WTC11 (cell line): ENCODE results near the gene SEMA3D. TPM values are rescaled to one million over a fixed set of nuclear protein-coding genes. Genes with fewer than 3 reads are reported as not detected.

Source experiments
- ATAC-seq: fragments of 200-7000 bp; cut with Tn5 transposase; 2 replicates; pipeline ENCODE4 v1.10.0; 2021; ENCODE audit warnings: mild to moderate bottlenecking, moderate library complexity
- CTCF ChIA-PET: fragments of 300-600 bp; sonication (Branson Sonifier 250); formaldehyde crosslinking; loops from one replicate; lab custom pipeline; 2021; ENCODE audit warnings: antibody characterized with exemption; lab: Charles Lee
- POLR2A ChIA-PET: fragments of 350-600 bp; sonication (Branson Sonifier 250); formaldehyde crosslinking; loops from one replicate; lab custom pipeline; 2021; ENCODE audit warnings: antibody characterized with exemption; lab: Charles Lee
- DNase-seq: peaks from one replicate; pipeline ENCODE4 v3.0.0; 2021; ENCODE audit warnings: low spot score
- H3K27ac Mint-ChIP-seq: 2 replicates; pipeline ENCODE4 v1.8.0; 2021; ENCODE audit warnings: mixed read lengths
- H3K27me3 Mint-ChIP-seq: 2 replicates; pipeline ENCODE4 v1.8.0; 2021; ENCODE audit warnings: low read depth, mild to moderate bottlenecking, moderate library complexity, mixed read lengths
- H3K36me3 Mint-ChIP-seq: 2 replicates; pipeline ENCODE4 v1.8.0; 2021; ENCODE audit warnings: mixed read lengths
- H3K4me1 Mint-ChIP-seq: 2 replicates; pipeline ENCODE4 v1.8.0; 2022; ENCODE audit warnings: mixed read lengths
- H3K4me3 Mint-ChIP-seq: 2 replicates; pipeline ENCODE4 v1.8.0; 2021; ENCODE audit warnings: mild to moderate bottlenecking, moderate library complexity, mixed read lengths
- H3K9me3 Mint-ChIP-seq: 2 replicates; pipeline ENCODE4 v1.8.0; 2021; ENCODE audit warnings: mixed read lengths
- ATF1 ChIP-seq: sonication (generic); formaldehyde crosslinking; IDR thresholded peaks from 2 replicates; pipeline ENCODE4 v1.8.1; 2023; ENCODE audit warnings: mild to moderate bottlenecking, moderate library complexity, missing genetic modification reagents
- GRHL2 ChIP-seq: fragments of 250-450 bp; sonication (Bioruptor Pico); IDR thresholded peaks from 2 replicates; pipeline ENCODE4 v1.8.0; 2022; ENCODE audit warnings: mild to moderate bottlenecking, moderate library complexity; ENCODE audit not compliant: insufficient replicate concordance, severe bottlenecking
- MXD4 ChIP-seq: fragments of 250-450 bp; sonication (Bioruptor Pico); IDR thresholded peaks from 2 replicates; pipeline ENCODE4 v1.8.0; 2021; ENCODE audit warnings: mild to moderate bottlenecking, moderate library complexity, borderline replicate concordance
- NR1H2 ChIP-seq: sonication (generic); formaldehyde crosslinking; IDR thresholded peaks from 2 replicates; pipeline ENCODE4 v1.9.0; 2021; ENCODE audit warnings: mild to moderate bottlenecking, moderate library complexity, missing genetic modification reagents
- RORB ChIP-seq: fragments of 250-450 bp; sonication (Bioruptor Pico); IDR thresholded peaks from 2 replicates; pipeline ENCODE4 v1.9.0; 2021; ENCODE audit warnings: mild to moderate bottlenecking
- SMAD3 ChIP-seq: sonication (generic); formaldehyde crosslinking; IDR thresholded peaks from 2 replicates; pipeline ENCODE4 v1.8.0; 2022; ENCODE audit warnings: missing genetic modification reagents, mild to moderate bottlenecking, borderline replicate concordance
- TEAD4 ChIP-seq: sonication (generic); formaldehyde crosslinking; IDR thresholded peaks from 2 replicates; pipeline ENCODE4 v1.8.0; 2022; ENCODE audit warnings: mild to moderate bottlenecking, missing genetic modification reagents
- ZNF121 ChIP-seq: sonication (generic); formaldehyde crosslinking; IDR thresholded peaks from 2 replicates; pipeline ENCODE4 v1.8.0; 2023; ENCODE audit warnings: missing genetic modification reagents
- ZNF138 ChIP-seq: sonication (generic); formaldehyde crosslinking; conservative IDR thresholded peaks from 2 replicates; pipeline ENCODE4 v1.8.1; 2022; ENCODE audit warnings: mild to moderate bottlenecking, moderate library complexity, missing genetic modification reagents
- ZNF232 ChIP-seq: sonication (generic); formaldehyde crosslinking; IDR thresholded peaks from 2 replicates; pipeline ENCODE4 v1.8.0; 2022; ENCODE audit warnings: mild to moderate bottlenecking, missing genetic modification reagents
- ZNF671 ChIP-seq: fragments of 250-450 bp; sonication (Bioruptor Pico); IDR thresholded peaks from 2 replicates; pipeline ENCODE4 v1.8.0; 2021; ENCODE audit warnings: mild to moderate bottlenecking
- total RNA-seq: library from RNA; stranded (reverse); gene quantifications from 3 replicates; pipeline ENCODE4 v1.2.3, GENCODE V29; 2021
- TF ChIP-seq, protein P1 (sequence below): sonication (generic); formaldehyde crosslinking; IDR thresholded peaks from 2 replicates; pipeline ENCODE4 v1.8.1; 2022; ENCODE audit warnings: mild to moderate bottlenecking, missing genetic modification reagents, moderate library complexity, borderline replicate concordance
- TF ChIP-seq, protein P2 (sequence below): sonication (generic); formaldehyde crosslinking; IDR thresholded peaks from 2 replicates; pipeline ENCODE4 v1.8.0; 2022; ENCODE audit warnings: mild to moderate bottlenecking, missing genetic modification reagents
- TF ChIP-seq, protein P3 (sequence below): sonication (generic); formaldehyde crosslinking; IDR thresholded peaks from 2 replicates; pipeline ENCODE4 v1.8.1; 2022; ENCODE audit warnings: low read depth, missing genetic modification reagents, borderline replicate concordance
- TF ChIP-seq, protein P4 (sequence below): sonication (generic); formaldehyde crosslinking; IDR thresholded peaks from 2 replicates; pipeline ENCODE4 v1.8.0; 2023; ENCODE audit warnings: mild to moderate bottlenecking, missing genetic modification reagents
- TF ChIP-seq, protein P5 (sequence below): sonication (generic); formaldehyde crosslinking; IDR thresholded peaks from 2 replicates; pipeline ENCODE4 v1.8.1; 2023; ENCODE audit warnings: mild to moderate bottlenecking, missing genetic modification reagents, moderate library complexity
- TF ChIP-seq, protein P6 (sequence below): sonication (generic); formaldehyde crosslinking; IDR thresholded peaks from 2 replicates; pipeline ENCODE4 v1.8.0; 2022; ENCODE audit warnings: mild to moderate bottlenecking, missing genetic modification reagents

Gene SEMA3D
- total RNA-seq, 1 experiment from 2014 or later, result 3.8 TPM

DNA sequence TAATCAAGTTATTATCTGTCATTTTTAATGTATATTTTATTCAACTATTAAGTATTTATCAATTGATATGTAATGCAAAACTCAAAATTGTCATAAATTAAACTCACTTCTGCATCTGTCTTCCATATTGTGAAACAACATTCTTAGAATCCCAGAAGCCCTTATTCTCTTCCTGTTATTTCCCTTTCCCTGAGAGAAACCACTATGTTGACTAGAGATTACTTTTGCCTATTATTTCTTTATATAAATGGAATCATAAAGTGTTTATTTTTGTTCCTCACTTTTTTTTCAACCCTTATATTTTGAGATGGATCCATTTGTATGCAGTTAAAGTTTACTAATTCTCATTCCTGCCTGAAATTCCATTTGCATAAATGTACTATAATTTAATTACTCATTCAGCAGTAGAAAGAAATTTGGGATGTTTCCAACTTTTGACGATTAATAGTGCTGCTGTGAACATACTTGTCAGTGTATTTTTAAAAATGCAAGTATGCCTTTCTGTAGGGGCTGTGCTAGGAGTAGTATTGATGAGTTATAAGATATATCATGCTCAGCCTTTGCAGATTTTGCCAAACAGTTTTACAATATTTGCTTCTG, 211.2 kb downstream of the SEMA3D start (continued):
- TF ChIP-seq NR1H2 (no peak), ZNF138 (CRISPR knock-in tag) (no peak), GRHL2 (no peak), ATF1 (CRISPR knock-in tag) (no peak)
- TF ChIP-seq, protein P1, sequence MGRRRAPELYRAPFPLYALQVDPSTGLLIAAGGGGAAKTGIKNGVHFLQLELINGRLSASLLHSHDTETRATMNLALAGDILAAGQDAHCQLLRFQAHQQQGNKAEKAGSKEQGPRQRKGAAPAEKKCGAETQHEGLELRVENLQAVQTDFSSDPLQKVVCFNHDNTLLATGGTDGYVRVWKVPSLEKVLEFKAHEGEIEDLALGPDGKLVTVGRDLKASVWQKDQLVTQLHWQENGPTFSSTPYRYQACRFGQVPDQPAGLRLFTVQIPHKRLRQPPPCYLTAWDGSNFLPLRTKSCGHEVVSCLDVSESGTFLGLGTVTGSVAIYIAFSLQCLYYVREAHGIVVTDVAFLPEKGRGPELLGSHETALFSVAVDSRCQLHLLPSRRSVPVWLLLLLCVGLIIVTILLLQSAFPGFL (CRISPR knock-in tag), result no peak
- TF ChIP-seq, all 79 proteins: peak for 0

DNA sequence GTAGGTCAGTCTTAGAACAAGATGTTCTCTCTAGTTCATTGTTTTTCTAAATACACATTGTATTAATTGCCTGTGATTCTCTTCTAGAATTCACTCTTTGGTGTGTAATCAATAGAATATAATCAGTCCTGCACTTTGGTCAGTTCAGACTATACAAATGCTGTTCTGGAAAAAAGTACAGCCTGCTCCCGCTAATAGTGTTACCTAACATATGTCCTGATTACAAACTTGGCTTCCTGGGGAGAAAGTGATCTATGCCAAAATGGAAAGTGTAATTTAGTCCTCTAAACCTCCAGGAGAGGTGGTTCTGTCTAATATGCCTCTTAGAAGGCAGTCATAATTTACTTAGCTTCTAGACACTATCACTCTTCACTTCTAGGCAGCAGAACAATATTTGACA, 215.5 kb downstream of the SEMA3D start:
- CTCF ChIA-PET, result no interaction called here
- ATAC-seq (no peak), DNase-seq (no peak)
- H3K4me1 Mint-ChIP-seq, result peaks cover 4% of the 10 kb centered on the region
- H3K9me3 Mint-ChIP-seq, result no peaks in the 10 kb centered on the region
- H3K4me3 Mint-ChIP-seq, result no peak overlapping the region
- H3K27ac Mint-ChIP-seq, result no peak overlapping the region
- POLR2A ChIA-PET, result no interaction called here
- H3K36me3 Mint-ChIP-seq, result no peaks in the 10 kb centered on the region
- TF ChIP-seq RORB, result no peak
- TF ChIP-seq, protein P2, sequence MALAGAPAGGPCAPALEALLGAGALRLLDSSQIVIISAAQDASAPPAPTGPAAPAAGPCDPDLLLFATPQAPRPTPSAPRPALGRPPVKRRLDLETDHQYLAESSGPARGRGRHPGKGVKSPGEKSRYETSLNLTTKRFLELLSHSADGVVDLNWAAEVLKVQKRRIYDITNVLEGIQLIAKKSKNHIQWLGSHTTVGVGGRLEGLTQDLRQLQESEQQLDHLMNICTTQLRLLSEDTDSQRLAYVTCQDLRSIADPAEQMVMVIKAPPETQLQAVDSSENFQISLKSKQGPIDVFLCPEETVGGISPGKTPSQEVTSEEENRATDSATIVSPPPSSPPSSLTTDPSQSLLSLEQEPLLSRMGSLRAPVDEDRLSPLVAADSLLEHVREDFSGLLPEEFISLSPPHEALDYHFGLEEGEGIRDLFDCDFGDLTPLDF (CRISPR knock-in tag), result no peak
- TF ChIP-seq, protein P3, sequence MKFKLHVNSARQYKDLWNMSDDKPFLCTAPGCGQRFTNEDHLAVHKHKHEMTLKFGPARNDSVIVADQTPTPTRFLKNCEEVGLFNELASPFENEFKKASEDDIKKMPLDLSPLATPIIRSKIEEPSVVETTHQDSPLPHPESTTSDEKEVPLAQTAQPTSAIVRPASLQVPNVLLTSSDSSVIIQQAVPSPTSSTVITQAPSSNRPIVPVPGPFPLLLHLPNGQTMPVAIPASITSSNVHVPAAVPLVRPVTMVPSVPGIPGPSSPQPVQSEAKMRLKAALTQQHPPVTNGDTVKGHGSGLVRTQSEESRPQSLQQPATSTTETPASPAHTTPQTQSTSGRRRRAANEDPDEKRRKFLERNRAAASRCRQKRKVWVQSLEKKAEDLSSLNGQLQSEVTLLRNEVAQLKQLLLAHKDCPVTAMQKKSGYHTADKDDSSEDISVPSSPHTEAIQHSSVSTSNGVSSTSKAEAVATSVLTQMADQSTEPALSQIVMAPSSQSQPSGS (CRISPR knock-in tag), result no peak
- no peak for TF ChIP-seq MXD4 (CRISPR knock-in tag)
- TF ChIP-seq ZNF232, result no peak
- TF ChIP-seq, protein P4, sequence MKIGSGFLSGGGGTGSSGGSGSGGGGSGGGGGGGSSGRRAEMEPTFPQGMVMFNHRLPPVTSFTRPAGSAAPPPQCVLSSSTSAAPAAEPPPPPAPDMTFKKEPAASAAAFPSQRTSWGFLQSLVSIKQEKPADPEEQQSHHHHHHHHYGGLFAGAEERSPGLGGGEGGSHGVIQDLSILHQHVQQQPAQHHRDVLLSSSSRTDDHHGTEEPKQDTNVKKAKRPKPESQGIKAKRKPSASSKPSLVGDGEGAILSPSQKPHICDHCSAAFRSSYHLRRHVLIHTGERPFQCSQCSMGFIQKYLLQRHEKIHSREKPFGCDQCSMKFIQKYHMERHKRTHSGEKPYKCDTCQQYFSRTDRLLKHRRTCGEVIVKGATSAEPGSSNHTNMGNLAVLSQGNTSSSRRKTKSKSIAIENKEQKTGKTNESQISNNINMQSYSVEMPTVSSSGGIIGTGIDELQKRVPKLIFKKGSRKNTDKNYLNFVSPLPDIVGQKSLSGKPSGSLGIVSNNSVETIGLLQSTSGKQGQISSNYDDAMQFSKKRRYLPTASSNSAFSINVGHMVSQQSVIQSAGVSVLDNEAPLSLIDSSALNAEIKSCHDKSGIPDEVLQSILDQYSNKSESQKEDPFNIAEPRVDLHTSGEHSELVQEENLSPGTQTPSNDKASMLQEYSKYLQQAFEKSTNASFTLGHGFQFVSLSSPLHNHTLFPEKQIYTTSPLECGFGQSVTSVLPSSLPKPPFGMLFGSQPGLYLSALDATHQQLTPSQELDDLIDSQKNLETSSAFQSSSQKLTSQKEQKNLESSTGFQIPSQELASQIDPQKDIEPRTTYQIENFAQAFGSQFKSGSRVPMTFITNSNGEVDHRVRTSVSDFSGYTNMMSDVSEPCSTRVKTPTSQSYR (CRISPR knock-in tag), result no peak
- no peak for TF ChIP-seq ZNF121 (CRISPR knock-in tag)
- no peak for TF ChIP-seq ATF1 (CRISPR knock-in tag)
- TF ChIP-seq, protein P5, sequence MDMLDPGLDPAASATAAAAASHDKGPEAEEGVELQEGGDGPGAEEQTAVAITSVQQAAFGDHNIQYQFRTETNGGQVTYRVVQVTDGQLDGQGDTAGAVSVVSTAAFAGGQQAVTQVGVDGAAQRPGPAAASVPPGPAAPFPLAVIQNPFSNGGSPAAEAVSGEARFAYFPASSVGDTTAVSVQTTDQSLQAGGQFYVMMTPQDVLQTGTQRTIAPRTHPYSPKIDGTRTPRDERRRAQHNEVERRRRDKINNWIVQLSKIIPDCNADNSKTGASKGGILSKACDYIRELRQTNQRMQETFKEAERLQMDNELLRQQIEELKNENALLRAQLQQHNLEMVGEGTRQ (CRISPR knock-in tag), result no peak
- no peak for TF ChIP-seq ZNF671 (CRISPR knock-in tag)
- TF ChIP-seq SMAD3 (CRISPR knock-in tag), result no peak
- no peaks in the 10 kb centered on the region for H3K27me3 Mint-ChIP-seq

DNA sequence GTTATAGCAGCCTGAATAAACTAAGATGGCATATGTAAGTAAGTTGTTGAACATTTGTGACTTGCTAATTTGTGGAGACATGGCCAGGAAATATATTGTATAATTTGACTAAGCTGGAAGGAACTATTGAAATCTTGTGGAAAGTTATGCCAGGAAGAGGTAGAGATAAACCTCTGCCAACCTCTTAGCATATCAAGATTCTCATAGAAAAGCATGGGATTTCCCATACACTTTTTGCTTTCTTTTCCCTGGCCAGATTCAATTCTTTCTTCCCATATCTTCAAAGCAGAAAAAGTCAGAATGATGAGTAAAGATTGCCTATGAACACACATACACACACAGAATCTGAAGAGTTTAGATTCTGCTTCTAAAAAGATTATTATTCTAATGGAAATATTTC, 216.2 kb downstream of the SEMA3D start:
- Mint-ChIP-seq H3K9me3 (no peaks in the 10 kb centered on the region), H3K36me3 (no peaks in the 10 kb centered on the region), H3K4me1 (peaks cover 4% of the 10 kb centered on the region), H3K4me3 (no peak overlapping the region), H3K27ac (no peak overlapping the region), H3K27me3 (no peaks in the 10 kb centered on the region)
- no peak for TF ChIP-seq TEAD4 (CRISPR knock-in tag)
- TF ChIP-seq, protein P6, sequence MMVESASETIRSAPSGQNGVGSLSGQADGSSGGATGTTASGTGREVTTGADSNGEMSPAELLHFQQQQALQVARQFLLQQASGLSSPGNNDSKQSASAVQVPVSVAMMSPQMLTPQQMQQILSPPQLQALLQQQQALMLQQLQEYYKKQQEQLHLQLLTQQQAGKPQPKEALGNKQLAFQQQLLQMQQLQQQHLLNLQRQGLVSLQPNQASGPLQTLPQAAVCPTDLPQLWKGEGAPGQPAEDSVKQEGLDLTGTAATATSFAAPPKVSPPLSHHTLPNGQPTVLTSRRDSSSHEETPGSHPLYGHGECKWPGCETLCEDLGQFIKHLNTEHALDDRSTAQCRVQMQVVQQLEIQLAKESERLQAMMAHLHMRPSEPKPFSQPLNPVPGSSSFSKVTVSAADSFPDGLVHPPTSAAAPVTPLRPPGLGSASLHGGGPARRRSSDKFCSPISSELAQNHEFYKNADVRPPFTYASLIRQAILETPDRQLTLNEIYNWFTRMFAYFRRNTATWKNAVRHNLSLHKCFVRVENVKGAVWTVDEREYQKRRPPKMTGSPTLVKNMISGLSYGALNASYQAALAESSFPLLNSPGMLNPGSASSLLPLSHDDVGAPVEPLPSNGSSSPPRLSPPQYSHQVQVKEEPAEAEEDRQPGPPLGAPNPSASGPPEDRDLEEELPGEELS, result no peak
- DNase-seq (no peak), ATAC-seq (no peak)
- POLR2A ChIA-PET, result no interaction called here
- CTCF ChIA-PET, result no interaction called here
